NCI-H1105 (cell line): ENCODE results near the gene RAP2B.
A peak's percentile ranks its signal among the peaks of the same experiment; 100 is the strongest.
"Not testable (repeated sequence)": the region's sequence is repeated elsewhere in the genome, so short reads cannot be mapped to it uniquely, and the experiment has no call there.

Experiments
- DNase-seq: peaks from one replicate; lab custom pipeline; 2025; lab: John Stamatoyannopoulos, UW

Gene RAP2B

GRCh38 chr3:153161714-153162512 is at the start of gene RAP2B:
RAP2B (plus strand) TSS chr3:153162226; CDS start chr3:153162694, 468 bp downstream.
- DNase-seq, result peak; percentile 98

- DNase-seq, result no peak
Measured at GRCh38 chr3:153113541-153113940, 48.5 kb upstream of the RAP2B start.

GRCh38 chr3:153114270-153114669 is 47.8 kb upstream of the RAP2B start:
- DNase-seq, result not testable (repeated sequence)

- DNase-seq, result no peak
Measured at GRCh38 chr3:153115326-153115725, 46.7 kb upstream of the RAP2B start.

GRCh38 chr3:153127788-153128187 is 34.2 kb upstream of the RAP2B start:
- no peak for DNase-seq

- no peak for DNase-seq
Measured at GRCh38 chr3:153129426-153129825, 32.6 kb upstream of the RAP2B start.

- DNase-seq, result no peak
Measured at GRCh38 chr3:153129866-153130265, 32.2 kb upstream of the RAP2B start.

GRCh38 chr3:153130312-153130977 is 31.6 kb upstream of the RAP2B start:
- no peak for DNase-seq

- DNase-seq, result no peak
Measured at GRCh38 chr3:153137626-153138025, 24.4 kb upstream of the RAP2B start.

GRCh38 chr3:153138276-153139210 is 23.5 kb upstream of the RAP2B start:
- no peak for DNase-seq

GRCh38 chr3:153142961-153143360 is 19.1 kb upstream of the RAP2B start:
- DNase-seq, result no peak

GRCh38 chr3:153144071-153144470 is 18.0 kb upstream of the RAP2B start:
- DNase-seq, result no peak

GRCh38 chr3:153144779-153145178 is 17.2 kb upstream of the RAP2B start:
- DNase-seq, result no peak

GRCh38 chr3:153145454-153145853 is 16.6 kb upstream of the RAP2B start:
- no peak for DNase-seq

- no peak for DNase-seq
Measured at GRCh38 chr3:153146191-153147053, 15.6 kb upstream of the RAP2B start.

GRCh38 chr3:153150991-153151390 is 11.0 kb upstream of the RAP2B start:
- DNase-seq, result no peak

GRCh38 chr3:153155786-153156185 is 6.2 kb upstream of the RAP2B start:
- DNase-seq, result not testable (repeated sequence)

- DNase-seq, result no peak
Measured at GRCh38 chr3:153158189-153158588, 3.8 kb upstream of the RAP2B start.

GRCh38 chr3:153158961-153159735 is 2.9 kb upstream of the RAP2B start:
- no peak for DNase-seq

GRCh38 chr3:153159771-153160397 is 2.1 kb upstream of the RAP2B start:
- DNase-seq, result no peak
